Neural cell (in vitro differentiated cells): ENCODE measurements around the gene GAS1. TPM values are rescaled to one million over a fixed set of nuclear protein-coding genes. Genes with fewer than 3 reads are reported as not detected.

Experiments used
- H2AFZ ChIP-seq: fragments of 200-600, 300-800 bp; sonication (generic), shearing (Covaris generic); 2 replicates; pipeline ENCODE4 v1.6.0; 2014; ENCODE audit warnings: low read depth, mild to moderate bottlenecking, antibody characterized with exemption, low read length, moderate library complexity
- H3F3A ChIP-seq: fragments of 200-600 bp; shearing (Covaris generic); 2 replicates; pipeline ENCODE4 v1.6.1; 2016; ENCODE audit warnings: mild to moderate bottlenecking, moderate library complexity, mixed read lengths, antibody characterized with exemption, low read length; ENCODE audit not compliant: insufficient read depth, poor library complexity, severe bottlenecking
- H3K27ac ChIP-seq: fragments of 200-600, 300-800 bp; sonication (generic), shearing (Covaris generic); 2 replicates; pipeline ENCODE4 v1.5.1; 2014; ENCODE audit warnings: mild to moderate bottlenecking, low read length, moderate library complexity
- H3K27me3 ChIP-seq: fragments of 300-800, 200-600 bp; sonication (generic), shearing (Covaris generic); 2 replicates; pipeline ENCODE4 v1.6.0; 2014; ENCODE audit warnings: mild to moderate bottlenecking, low read depth, low read length, moderate library complexity; ENCODE audit not compliant: insufficient read depth
- H3K36me3 ChIP-seq: fragments of 300-800, 200-600 bp; sonication (generic), shearing (Covaris generic); 2 replicates; pipeline ENCODE4 v1.5.1; 2014; ENCODE audit warnings: mild to moderate bottlenecking, antibody characterized with exemption, low read length, moderate library complexity; ENCODE audit not compliant: insufficient read depth
- H3K4me2 ChIP-seq: fragments of 300-800, 200-600 bp; sonication (generic), shearing (Covaris generic); 2 replicates; pipeline ENCODE4 v1.6.0; 2014; ENCODE audit warnings: mild to moderate bottlenecking, low read length
- H3K4me3 ChIP-seq: fragments of 300-800, 200-600 bp; sonication (generic), shearing (Covaris generic); 2 replicates; pipeline ENCODE4 v1.5.1; 2014; ENCODE audit warnings: mild to moderate bottlenecking, low read length, moderate library complexity
- H3K79me2 ChIP-seq: fragments of 200-600 bp; shearing (Covaris generic); replicated peaks from 2 replicates; pipeline ENCODE4 v1.6.0; 2014; ENCODE audit warnings: mild to moderate bottlenecking, low read length, moderate library complexity; ENCODE audit not compliant: insufficient read depth
- H3K9ac ChIP-seq: fragments of 300-800, 200-600 bp; sonication (generic), shearing (Covaris generic); 2 replicates; pipeline ENCODE4 v1.6.1; 2016; ENCODE audit warnings: mild to moderate bottlenecking, low read length, mixed read lengths
- H3K9me2 ChIP-seq: fragments of 200-600 bp; shearing (Covaris generic); 2 replicates; pipeline ENCODE4 v1.6.1; 2016; ENCODE audit warnings: mild to moderate bottlenecking, low read length, mixed read lengths; ENCODE audit not compliant: insufficient read depth
- H3K9me3 ChIP-seq: fragments of 200-600, 300-800 bp; sonication (generic), shearing (Covaris generic); 2 replicates; pipeline ENCODE4 v1.6.1; 2016; ENCODE audit warnings: mild to moderate bottlenecking, mixed run types, low read length, moderate library complexity, mixed read lengths
- H4K20me1 ChIP-seq: fragments of 200-600 bp; shearing (Covaris generic); 2 replicates; pipeline ENCODE4 v1.6.1; 2016; ENCODE audit warnings: mild to moderate bottlenecking, mixed run types; ENCODE audit not compliant: insufficient read depth
- EP300 ChIP-seq: fragments of 450-650 bp; conservative IDR thresholded peaks from 2 replicates; pipeline ENCODE4 v1.6.1; 2014; ENCODE audit warnings: antibody characterized with exemption, mild to moderate bottlenecking, moderate library complexity; ENCODE audit not compliant: poor library complexity, severe bottlenecking
- EZH2 ChIP-seq: fragments of 200-600, 300-800 bp; shearing (Covaris generic), sonication (generic); IDR thresholded peaks from 2 replicates; pipeline ENCODE4 v1.6.1; 2014; ENCODE audit warnings: antibody characterized with exemption, low read length, borderline replicate concordance, mild to moderate bottlenecking; ENCODE audit not compliant: insufficient read depth, poor library complexity, severe bottlenecking
- MXI1 ChIP-seq: fragments of 450-650 bp; conservative IDR thresholded peaks from 2 replicates; pipeline ENCODE4 v1.6.1; 2014; ENCODE audit warnings: antibody characterized with exemption, mild to moderate bottlenecking; ENCODE audit not compliant: poor library complexity, severe bottlenecking
- POLR2AphosphoS5 ChIP-seq: IDR thresholded peaks from 2 replicates; pipeline ENCODE4 v1.6.1; 2012
- RAD21 ChIP-seq: fragments of 450-650 bp; conservative IDR thresholded peaks from 2 replicates; pipeline ENCODE4 v1.6.1; 2014; ENCODE audit warnings: antibody characterized with exemption, mild to moderate bottlenecking, moderate library complexity
- SMC3 ChIP-seq: fragments of 450-650 bp; conservative IDR thresholded peaks from 2 replicates; pipeline ENCODE4 v1.6.1; 2014; ENCODE audit warnings: antibody characterized with exemption, mild to moderate bottlenecking, moderate library complexity; ENCODE audit not compliant: poor library complexity
- TAF1 ChIP-seq: IDR thresholded peaks from 2 replicates; pipeline ENCODE4 v1.6.1; 2012; ENCODE audit warnings: low read depth
- polyA plus RNA-seq: library from polyadenylated mRNA; depleted of rRNA; stranded (reverse); fragments of >200 nt; gene quantifications from 2 replicates; pipeline ENCODE4 v1.2.3, GENCODE V29; 2014
- TF ChIP-seq, protein P1 (sequence below): IDR thresholded peaks from 2 replicates; pipeline ENCODE4 v1.6.1; 2012; ENCODE audit warnings: borderline replicate concordance
- TF ChIP-seq, protein P2 (sequence below): fragments of 450-650 bp; IDR thresholded peaks from 2 replicates; pipeline ENCODE4 v1.5.1; 2014; ENCODE audit warnings: antibody characterized with exemption, mild to moderate bottlenecking, moderate library complexity; ENCODE audit not compliant: poor library complexity, severe bottlenecking

The GAS1 gene
- polyA plus RNA-seq, 1 donor from 2014 or later = 1.4 TPM

DNA sequence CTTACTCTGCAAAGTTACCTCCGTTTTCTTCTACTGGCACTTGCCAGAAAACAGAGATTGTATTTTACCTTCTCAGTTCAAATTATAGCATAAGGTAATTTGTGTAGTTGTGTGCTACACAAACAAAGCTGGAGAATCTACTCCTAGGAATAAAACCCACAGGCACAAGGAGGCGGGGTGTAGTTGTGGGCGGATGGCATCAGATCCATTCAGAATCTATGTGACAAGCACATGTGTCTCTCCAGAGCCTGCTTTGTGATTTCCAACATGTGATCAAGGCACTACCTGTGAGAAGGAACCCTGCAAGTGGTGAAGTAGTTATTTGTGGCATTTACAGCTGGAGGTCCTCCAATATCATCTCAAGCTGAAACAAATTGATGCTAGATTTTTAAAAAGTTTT, 39.0 kb downstream of the GAS1 start:
- no peaks in the 10 kb centered on the region for H3K36me3 ChIP-seq
- no peaks in the 10 kb centered on the region for H3K79me2 ChIP-seq
- H4K20me1 ChIP-seq = no peaks in the 10 kb centered on the region
- H3K9me3 ChIP-seq = peaks cover 6% of the 10 kb centered on the region
- no peak overlapping the region for H3K27ac ChIP-seq
- H3K27me3 ChIP-seq = no peaks in the 10 kb centered on the region
- H3K4me3 ChIP-seq = no peak overlapping the region
- H2AFZ ChIP-seq = no peak overlapping the region
- H3F3A ChIP-seq = no peaks in the 10 kb centered on the region
- no peak for TF ChIP-seq EZH2
- no peaks in the 10 kb centered on the region for H3K9me2 ChIP-seq
- H3K9ac ChIP-seq = no peak overlapping the region
- H3K4me2 ChIP-seq = no peak overlapping the region

DNA sequence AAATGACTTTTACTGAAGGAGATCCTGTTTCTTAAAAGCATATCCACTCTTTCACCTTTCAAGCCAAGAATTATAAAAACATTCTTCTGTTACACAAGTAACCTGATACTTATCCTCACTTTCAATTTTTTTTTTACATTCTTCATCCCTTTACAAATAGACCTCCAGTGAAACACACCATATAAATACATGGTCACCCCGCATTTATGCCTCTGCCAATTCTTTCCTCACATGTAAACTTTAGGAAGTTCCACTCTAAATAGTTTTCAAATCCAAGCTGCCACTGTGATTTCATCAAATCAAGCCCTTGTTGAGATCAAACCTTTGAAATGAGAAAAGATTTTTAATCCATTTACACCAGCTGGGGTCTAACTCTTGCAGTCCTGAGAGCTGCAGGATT, 40.0 kb downstream of the GAS1 start:
- Histone ChIP-seq H3K9me2 (no peaks in the 10 kb centered on the region), H4K20me1 (no peaks in the 10 kb centered on the region), H2AFZ (no peak overlapping the region), H3K79me2 (no peaks in the 10 kb centered on the region), H3F3A (no peaks in the 10 kb centered on the region), H3K9ac (no peak overlapping the region), H3K9me3 (peaks cover 6% of the 10 kb centered on the region), H3K4me2 (no peak overlapping the region), H3K27me3 (no peaks in the 10 kb centered on the region), H3K36me3 (no peaks in the 10 kb centered on the region), H3K27ac (no peak overlapping the region), H3K4me3 (no peak overlapping the region)
- TF ChIP-seq, protein P1, sequence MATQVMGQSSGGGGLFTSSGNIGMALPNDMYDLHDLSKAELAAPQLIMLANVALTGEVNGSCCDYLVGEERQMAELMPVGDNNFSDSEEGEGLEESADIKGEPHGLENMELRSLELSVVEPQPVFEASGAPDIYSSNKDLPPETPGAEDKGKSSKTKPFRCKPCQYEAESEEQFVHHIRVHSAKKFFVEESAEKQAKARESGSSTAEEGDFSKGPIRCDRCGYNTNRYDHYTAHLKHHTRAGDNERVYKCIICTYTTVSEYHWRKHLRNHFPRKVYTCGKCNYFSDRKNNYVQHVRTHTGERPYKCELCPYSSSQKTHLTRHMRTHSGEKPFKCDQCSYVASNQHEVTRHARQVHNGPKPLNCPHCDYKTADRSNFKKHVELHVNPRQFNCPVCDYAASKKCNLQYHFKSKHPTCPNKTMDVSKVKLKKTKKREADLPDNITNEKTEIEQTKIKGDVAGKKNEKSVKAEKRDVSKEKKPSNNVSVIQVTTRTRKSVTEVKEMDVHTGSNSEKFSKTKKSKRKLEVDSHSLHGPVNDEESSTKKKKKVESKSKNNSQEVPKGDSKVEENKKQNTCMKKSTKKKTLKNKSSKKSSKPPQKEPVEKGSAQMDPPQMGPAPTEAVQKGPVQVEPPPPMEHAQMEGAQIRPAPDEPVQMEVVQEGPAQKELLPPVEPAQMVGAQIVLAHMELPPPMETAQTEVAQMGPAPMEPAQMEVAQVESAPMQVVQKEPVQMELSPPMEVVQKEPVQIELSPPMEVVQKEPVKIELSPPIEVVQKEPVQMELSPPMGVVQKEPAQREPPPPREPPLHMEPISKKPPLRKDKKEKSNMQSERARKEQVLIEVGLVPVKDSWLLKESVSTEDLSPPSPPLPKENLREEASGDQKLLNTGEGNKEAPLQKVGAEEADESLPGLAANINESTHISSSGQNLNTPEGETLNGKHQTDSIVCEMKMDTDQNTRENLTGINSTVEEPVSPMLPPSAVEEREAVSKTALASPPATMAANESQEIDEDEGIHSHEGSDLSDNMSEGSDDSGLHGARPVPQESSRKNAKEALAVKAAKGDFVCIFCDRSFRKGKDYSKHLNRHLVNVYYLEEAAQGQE = no peak
- no peak for TF ChIP-seq TAF1
- TF ChIP-seq EZH2 = no peak
- TF ChIP-seq EP300 = no peak

DNA sequence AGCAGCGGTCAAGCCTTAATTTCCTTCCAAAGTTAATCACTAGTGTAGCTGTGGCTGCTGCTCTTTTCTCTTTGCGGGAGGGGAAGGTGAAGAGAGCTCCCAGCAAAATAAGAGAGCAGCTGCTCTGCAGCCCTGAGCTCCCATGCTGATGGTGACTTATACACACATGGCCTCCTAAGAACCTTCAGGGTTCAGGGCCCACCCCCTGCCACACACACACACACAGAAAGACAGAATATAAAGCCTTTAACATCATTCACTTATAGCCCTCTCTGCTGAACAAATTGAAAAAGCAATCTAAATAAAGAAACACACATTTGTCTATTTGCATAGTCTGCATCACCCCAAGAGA, 43.6 kb downstream of the GAS1 start:
- no peaks in the 10 kb centered on the region for H3K79me2 ChIP-seq
- no peak overlapping the region for H3K9ac ChIP-seq
- no peaks in the 10 kb centered on the region for H3K27me3 ChIP-seq
- no peaks in the 10 kb centered on the region for H3F3A ChIP-seq
- no peak overlapping the region for H2AFZ ChIP-seq
- H3K27ac ChIP-seq = no peak overlapping the region
- TF ChIP-seq SMC3 (no peak), EZH2 (no peak), MXI1 (no peak), RAD21 (no peak), POLR2AphosphoS5 (no peak), EP300 (no peak), TAF1 (no peak)
- TF ChIP-seq, protein P1 = no peak
- TF ChIP-seq, protein P2, sequence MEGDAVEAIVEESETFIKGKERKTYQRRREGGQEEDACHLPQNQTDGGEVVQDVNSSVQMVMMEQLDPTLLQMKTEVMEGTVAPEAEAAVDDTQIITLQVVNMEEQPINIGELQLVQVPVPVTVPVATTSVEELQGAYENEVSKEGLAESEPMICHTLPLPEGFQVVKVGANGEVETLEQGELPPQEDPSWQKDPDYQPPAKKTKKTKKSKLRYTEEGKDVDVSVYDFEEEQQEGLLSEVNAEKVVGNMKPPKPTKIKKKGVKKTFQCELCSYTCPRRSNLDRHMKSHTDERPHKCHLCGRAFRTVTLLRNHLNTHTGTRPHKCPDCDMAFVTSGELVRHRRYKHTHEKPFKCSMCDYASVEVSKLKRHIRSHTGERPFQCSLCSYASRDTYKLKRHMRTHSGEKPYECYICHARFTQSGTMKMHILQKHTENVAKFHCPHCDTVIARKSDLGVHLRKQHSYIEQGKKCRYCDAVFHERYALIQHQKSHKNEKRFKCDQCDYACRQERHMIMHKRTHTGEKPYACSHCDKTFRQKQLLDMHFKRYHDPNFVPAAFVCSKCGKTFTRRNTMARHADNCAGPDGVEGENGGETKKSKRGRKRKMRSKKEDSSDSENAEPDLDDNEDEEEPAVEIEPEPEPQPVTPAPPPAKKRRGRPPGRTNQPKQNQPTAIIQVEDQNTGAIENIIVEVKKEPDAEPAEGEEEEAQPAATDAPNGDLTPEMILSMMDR = no peak
- H3K36me3 ChIP-seq = no peaks in the 10 kb centered on the region
- peaks cover 3% of the 10 kb centered on the region for H3K9me3 ChIP-seq
- no peaks in the 10 kb centered on the region for H4K20me1 ChIP-seq
- no peak overlapping the region for H3K4me3 ChIP-seq
- no peaks in the 10 kb centered on the region for H3K9me2 ChIP-seq
- H3K4me2 ChIP-seq = no peak overlapping the region
